ENCODE data around the gene CNIH3. TPM values are rescaled to one million over a fixed set of nuclear protein-coding genes. Genes with fewer than 3 reads are reported as not detected.

The CNIH3 gene
- total RNA-seq, 1 donor from 2014 or later, result 1.5 TPM

DNA sequence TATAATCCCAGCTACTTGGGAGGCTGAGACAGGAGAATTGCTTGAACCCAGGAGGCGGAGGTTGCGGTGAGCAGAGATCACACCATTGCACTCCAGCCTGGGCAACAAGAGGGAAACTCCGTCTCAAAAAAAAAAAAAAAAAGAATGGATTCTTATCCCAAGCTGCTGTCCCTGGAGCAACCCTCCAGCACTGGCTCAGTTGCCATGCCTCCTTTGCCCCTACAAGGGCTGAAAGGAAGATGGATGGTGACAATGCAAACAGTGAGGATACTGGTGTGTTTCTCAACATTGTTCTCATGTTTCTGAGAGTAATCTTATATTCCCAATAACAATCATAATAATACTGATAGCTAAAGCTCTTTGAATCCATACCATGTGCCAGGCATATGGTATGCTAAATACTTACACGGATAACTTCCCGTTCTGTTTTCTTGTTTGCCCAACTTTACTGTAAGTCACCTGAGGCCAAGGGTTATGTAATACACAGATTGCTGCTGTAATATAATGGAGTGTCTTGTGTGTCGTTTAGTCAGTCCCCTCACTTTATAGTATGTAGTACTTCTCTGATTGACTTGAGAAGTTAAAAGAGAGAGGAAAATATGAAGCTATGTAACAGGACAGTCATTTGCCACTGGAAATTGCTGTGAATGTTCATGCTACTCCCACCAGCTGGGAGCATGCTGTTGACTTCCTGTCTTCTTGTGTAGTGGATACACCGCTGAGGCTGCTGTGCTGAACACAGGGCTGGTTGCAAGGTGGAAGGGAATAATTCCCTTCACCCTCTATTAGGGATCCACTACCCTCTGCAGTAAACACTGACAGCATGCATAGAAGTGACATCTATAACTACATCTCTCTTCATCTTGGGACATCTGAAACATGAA lies 153.6 kb downstream of the CNIH3 start:
- DNase-seq (ENCODE audit: low read depth in 2 of 2), result no peak

GRCh38 chr1:224770336-224770693 lies 154.2 kb downstream of the CNIH3 start:
- DNase-seq (ENCODE audit: low read depth in 2 of 2), result no peak

DNA sequence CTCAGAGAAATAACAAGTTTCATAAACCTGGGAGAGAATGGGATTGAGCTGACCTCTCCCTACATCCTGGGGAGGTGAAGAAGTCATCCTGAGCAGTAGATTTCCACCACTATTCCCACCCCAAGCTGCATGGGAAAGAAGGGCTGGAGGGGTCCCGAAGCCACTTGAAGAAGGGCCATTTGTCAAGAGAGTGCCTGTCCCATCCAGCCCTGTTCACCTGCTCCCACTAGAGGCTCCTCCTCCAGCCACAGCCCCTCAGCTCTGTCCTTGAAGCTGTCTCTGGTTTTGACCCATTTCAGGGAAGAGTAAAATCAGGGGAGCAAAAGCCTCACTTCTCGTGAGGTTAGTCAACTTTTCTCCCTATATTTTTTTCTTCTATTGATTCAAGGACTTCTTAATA lies 157.5 kb downstream of the CNIH3 start:
- DNase-seq (ENCODE audit: low read depth in 2 of 2), result no peak

DNA sequence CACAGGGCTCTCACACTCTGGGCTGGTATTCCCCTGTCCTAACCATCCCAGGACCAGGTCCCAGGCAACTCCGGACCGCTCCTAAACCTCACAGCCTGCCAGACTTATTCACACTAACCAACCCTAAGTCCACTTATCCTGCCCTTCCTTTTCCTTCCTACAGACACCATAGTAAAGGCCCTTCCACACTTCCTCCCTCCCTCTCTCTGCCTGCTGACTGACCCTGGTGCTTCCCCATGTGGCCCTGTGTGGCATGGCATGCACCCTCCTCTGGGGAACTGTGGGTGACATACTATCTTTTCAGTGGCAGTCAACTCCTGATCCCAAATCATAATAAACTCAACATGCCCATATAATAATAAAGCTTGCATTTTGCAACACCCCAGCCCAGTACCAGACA lies 158.3 kb downstream of the CNIH3 start:
- no peak for DNase-seq (ENCODE audit: low read depth in 2 of 2)

DNA sequence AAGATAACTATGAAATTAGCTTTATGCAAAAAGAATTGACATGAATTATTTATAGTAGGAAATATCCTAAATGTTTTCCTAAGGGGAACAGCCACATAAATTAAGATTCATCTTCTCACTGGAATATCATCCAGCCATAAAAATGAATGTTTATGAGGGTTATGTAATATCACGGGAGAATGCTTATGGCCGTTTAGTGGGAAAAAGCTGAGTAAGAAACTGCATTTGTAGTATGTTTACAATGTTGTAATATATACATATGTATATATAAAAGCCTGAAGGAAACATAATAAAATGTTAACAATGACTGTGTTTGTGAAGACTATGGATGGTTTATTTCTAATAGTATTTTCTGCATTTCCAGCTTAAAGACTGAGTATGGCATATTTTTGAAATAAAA lies 161.1 kb downstream of the CNIH3 start:
- no peak for DNase-seq (ENCODE audit: low read depth in 2 of 2)

GRCh38 chr1:224779536-224779935 lies 163.4 kb downstream of the CNIH3 start:
- no peak for DNase-seq (ENCODE audit: low read depth in 2 of 2)

- DNase-seq (ENCODE audit: low read depth in 2 of 2), result no peak
These were observed 164.6 kb downstream of the CNIH3 start for GRCh38 chr1:224780736-224781135.

- no peak for DNase-seq (ENCODE audit: low read depth in 2 of 2)
These were observed 165.7 kb downstream of the CNIH3 start for GRCh38 chr1:224781800-224782199.

GRCh38 chr1:224782281-224783000 lies 166.3 kb downstream of the CNIH3 start:
- DNase-seq (ENCODE audit: low read depth in 2 of 2), result no peak

DNA sequence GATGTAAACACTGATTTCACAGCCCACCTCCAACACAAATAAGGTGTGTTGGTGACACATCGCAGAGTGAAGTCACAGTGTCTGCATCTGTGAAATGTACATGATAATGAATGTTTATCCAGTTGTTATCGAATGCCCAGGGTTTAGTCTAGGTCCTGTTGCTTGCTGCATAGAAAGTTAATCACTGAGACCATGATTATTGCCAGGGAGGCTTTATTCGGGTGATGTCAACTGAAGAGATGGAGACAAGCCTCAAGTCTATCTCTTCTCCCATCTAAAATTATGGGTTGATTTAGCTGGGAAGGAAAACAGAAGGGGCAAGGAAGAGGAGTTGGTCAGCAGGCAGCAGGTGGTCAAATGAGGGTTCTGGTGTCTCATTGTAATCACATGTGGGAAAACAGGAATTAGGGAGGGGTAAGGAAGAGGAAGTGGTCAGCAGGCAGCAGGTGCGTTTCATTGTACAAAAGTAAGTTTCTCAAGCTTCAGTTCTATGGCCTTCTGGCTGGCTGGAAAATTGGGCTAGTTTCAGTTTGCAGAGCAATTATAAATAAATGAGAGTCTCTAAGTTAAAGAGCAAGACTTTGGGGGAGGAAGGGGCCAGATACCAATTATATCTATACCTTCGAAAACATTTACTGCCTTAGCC lies 167.0 kb downstream of the CNIH3 start:
- no peak for DNase-seq (ENCODE audit: low read depth in 2 of 2)

- no peak for DNase-seq (ENCODE audit: low read depth in 2 of 2)
These were observed 168.3 kb downstream of the CNIH3 start for GRCh38 chr1:224784265-224785039.

- DNase-seq (ENCODE audit: low read depth in 2 of 2), result no peak
These were observed 168.9 kb downstream of the CNIH3 start for GRCh38 chr1:224785040-224785328.

DNA sequence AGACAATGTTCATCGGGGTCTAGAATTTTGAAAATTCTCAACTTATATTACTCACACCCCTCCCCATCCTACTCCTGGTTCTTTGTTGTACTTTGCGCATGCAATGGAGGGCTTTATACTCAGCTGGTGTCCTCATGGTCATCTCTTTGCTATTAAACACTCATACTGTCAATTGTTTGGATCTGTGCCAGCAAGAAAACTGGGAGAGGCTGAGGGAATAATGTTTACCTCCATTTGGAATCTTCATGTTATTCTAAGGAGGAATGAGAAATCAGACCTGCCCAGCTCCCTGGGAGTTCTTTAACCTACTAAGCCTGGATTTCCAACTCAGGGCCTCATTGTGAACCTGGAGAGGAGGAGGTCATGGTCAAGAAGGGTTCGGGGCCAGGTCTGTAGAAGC lies 169.5 kb downstream of the CNIH3 start:
- DNase-seq (ENCODE audit: low read depth in 2 of 2), result no peak

DNA sequence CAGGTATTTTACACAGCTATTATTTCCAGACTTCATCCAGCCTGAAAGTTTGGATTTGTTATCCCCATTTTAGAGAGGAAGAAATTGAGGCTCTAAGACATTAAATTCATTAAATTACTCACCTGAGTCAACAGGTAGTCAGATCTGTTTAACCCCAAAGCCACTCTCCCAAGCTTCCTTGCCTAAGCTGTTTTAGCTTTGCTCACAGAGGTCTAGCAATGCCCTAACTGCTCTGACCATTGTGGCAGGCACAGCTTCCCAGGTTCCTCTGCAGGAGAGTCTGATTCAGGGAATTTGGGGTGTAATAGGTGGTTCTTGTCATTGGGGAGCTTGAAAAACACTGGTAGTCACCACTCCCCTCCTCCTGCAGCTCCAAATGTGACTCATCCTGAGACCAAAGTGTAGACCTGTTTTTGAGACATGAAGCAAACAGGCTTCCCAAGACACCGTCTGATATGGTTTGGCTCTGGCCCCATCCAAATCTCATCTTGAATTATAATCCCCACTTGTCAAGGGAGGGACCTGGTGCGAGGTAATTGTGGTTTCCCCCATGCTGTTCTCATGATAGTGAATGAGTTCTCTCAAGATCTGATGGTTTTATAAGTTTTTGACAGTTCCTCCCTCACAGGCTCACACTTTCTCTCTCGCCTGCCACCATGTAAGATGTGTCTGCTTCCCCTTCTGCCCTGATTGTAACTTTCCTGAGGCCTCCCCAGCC lies 170.6 kb downstream of the CNIH3 start:
- DNase-seq (ENCODE audit: low read depth in 2 of 2), result no peak

GRCh38 chr1:224789311-224789710 lies 173.2 kb downstream of the CNIH3 start:
- DNase-seq (ENCODE audit: low read depth in 2 of 2), result no peak

Other genes starting within 250 kb of the CNIH3 start
- 50.5 and 82.1 TPM in 2 replicates for gene WDR26, start 181.5 kb upstream of the CNIH3 start, total RNA-seq